GM13976 (cell line): ENCODE measurements around the gene MR1.
"Not testable (repeated sequence)": the region's sequence is repeated elsewhere in the genome, so short reads cannot be mapped to it uniquely, and the experiment has no call there.

Experiments
- DNase-seq: peaks from one replicate; pipeline ENCODE4 v3.0.0; 2012; ENCODE audit warnings: low spot score
- CTCF ChIP-seq: IDR thresholded peaks from 2 replicates; pipeline ENCODE4 v1.5.1; 2012; ENCODE audit warnings: borderline replicate concordance, mild to moderate bottlenecking; ENCODE audit not compliant: insufficient read depth; ENCODE audit errors: extremely low read depth, missing control alignments, control extremely low read depth
- in situ Hi-C: fragments of 300-500 bp; cut with MboI; formaldehyde crosslinking; loops from one replicate; pipeline ENCODE4 v1.12.0; 2022; ENCODE audit warnings: low sequenced_read_pairs, mixed read lengths, inconsistent platforms; ENCODE audit not compliant: unreplicated experiment

MR1 gene

DNA sequence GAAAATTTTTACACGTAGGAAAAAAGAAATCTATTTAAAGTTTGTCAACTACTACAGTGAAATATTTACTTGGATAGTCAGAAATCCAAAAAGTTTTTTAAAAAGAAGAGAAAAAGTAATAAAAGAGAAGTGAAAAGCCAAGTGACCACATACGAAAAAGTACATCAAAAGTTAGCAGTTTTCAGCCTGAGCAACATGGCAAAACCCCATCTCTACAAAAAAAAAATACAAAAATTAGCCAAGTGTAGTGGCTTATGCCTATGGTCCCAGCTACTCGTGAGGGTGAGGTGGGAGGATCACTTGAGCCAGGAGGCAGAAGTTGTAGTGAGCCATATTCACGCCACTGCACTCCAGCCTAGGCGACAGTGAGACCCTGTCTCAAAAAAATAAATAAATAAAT, 5.2 kb upstream of the MR1 start:
- in situ Hi-C loops: no loop called here
- no peak for TF ChIP-seq CTCF
- DNase-seq: no peak

DNA sequence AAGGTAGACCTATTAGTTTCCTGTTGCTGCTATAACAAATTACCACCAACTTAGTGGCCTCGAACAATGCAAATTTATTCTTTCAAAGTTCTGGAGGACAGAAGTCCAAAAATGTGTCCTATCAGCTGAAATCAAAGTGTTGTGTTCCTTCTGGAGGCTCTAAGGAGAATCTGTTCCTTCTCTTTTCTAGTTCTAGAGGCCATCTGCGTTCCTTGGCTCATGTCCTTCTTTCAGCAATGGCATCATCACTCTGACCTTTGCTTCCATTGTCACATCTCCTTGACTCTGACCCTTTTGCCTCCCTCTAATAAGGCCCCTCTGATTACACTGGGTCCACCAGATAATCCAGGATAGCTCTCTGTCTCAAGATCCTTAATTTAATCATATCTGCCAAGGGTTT, 1.2 kb upstream of the MR1 start:
- DNase-seq: no peak
- in situ Hi-C loops: loop anchor here (10.0 kb wide), 1 partner anchor 112 kb away; no protein-coding TSS in a partner anchor
- TF ChIP-seq CTCF: no peak

- DNase-seq: no peak
- in situ Hi-C loops: loop anchor here (10.0 kb wide), 1 partner anchor 112 kb away; no protein-coding TSS in a partner anchor
These were observed 520 bp upstream of the MR1 start for GRCh38 chr1:181033128-181033798.

GRCh38 chr1:181035210-181035609, 1.4 kb downstream of the MR1 start:
- not testable (repeated sequence) for DNase-seq
- in situ Hi-C loops: loop anchor here (10.0 kb wide), 1 partner anchor 110 kb away; no protein-coding TSS in a partner anchor

More at GRCh38 chr1:181033128-181033798, 520 bp upstream of the MR1 start:
- no peak for TF ChIP-seq CTCF

DNA sequence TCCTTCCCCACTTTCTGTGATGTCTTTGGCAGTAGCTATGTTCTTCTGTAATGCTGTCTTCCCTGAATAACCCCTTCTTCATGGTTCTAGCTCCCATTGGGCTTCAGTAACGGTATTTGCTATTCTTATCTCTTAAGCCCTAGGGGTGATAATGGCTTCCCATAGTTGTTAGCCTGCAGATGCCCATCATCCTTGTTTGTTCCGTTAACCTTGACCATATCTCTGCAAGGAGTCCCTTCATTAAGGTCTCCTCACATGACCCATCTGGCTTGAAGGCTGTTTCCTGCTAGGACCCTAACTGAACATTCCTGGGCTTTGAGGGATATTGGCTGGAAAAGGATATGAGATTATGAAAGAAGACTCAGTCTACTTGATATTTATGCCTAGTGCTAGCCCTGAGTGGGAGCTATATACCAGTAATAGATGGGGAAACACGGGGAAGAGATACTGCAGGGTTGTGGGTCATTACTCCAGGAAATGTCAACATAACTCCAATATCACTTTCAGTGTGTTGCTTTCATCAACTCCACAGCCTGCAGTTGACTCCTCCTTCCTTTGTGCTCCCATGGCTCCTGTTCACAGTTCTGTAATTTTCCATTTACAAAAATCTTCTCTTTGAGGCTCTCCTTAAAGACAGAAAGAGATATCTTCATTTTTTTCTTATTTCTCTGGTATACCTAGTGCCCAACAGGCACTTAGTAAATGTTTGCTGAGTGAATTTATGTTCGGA, 2.5 kb downstream of the MR1 start:
- in situ Hi-C loops: loop anchor here (10.0 kb wide), 1 partner anchor 109 kb away; no protein-coding TSS in a partner anchor
- DNase-seq: no peak
- TF ChIP-seq CTCF: no peak

DNA sequence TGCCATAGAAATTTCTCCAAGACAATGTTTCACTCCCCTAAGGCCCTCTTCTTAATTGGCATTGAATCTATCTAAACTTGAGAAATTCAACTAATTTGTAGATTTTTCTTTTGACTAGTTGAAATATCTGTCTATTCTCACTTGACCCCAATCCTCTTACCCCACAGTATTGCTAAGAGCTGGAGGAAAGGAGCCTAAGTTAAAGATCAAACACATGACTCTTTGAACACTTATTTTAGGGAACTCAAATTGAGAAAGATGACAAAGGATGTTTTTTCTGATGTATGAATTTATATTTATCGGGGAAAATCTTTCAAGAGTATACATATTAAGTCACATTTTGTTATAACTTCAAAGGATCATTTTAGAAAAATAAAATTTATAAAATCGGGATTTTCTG, 3.6 kb downstream of the MR1 start:
- no peak for TF ChIP-seq CTCF
- no peak for DNase-seq
- in situ Hi-C loops: loop anchor here (10.0 kb wide), 1 partner anchor 107 kb away; no protein-coding TSS in a partner anchor

DNA sequence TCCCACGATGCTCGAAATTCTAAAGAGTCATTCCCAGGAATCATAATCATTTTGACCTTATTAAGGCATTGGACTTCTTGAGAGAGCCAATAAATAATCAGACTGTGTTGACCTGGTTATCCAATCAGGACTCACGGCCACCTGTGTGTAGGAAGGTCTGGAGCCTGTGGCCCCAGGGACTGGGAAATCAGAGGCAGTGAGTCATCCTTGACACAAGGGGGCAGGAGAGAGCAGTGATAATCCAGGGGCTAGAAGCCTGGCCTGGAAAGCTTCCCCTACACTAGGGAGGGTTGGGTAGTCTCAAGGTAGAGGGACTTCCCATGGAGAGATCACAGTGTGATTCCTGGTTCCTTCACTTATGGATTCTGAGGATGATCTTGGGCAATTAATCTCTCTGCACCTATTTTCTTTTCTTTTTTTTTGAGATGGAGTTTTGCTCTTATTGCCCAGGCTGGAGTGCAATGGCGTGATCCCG, 4.7 kb downstream of the MR1 start:
- in situ Hi-C loops: loop anchor here (10.0 kb wide), 1 partner anchor 106 kb away; no protein-coding TSS in a partner anchor
- peak; percentile 71 for DNase-seq
- TF ChIP-seq CTCF: peak; percentile 73
